HG03196 (cell line): ENCODE measurements around the gene AMPD3.
"Not testable (repeated sequence)": the region's sequence is repeated elsewhere in the genome, so short reads cannot be mapped to it uniquely, and the experiment has no call there.

Experiments
- ATAC-seq: cut with Tn5 transposase; IDR thresholded peaks from one replicate; pipeline ENCODE4 v1.9.1; 2021; ENCODE audit not compliant: unreplicated experiment

The AMPD3 gene

DNA sequence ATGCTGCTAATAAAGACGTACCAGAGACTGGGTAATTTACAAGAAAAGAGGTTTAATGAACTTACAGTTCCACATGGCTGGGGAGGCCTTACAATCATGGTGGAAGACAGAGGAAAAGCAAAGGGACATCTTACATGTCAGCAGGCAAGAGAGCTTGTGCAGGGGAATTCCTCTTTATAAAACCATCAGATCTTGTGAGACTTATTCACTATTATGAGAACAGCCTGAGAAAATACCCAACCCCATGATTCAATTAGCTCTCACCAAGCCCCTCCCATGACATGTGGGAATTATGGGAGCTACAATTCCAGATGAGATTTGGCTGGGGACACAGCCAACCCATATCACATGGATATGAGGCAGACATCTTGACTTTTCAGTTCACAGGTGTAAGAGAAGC, 18.4 kb upstream of the AMPD3 start:
- ATAC-seq = not testable (repeated sequence)

DNA sequence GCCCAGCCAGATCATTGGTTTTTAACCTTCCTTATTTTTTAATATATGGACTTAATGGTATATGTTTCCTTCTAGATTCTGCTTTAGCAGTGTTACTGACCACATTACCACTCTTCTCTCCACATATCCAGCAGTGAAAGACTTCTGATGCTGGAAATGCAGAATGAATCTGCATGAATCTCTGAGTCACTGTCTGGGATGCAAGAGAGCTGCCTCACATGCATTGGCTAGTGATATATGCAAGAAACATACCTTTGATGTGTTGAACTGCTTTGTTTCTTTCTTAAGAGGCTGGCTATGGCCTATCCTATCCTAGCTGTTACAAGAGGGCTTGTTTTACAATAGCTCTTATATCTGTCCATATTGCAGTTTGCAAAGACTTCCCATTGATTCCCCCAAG, 16.6 kb upstream of the AMPD3 start:
- no peak for ATAC-seq

DNA sequence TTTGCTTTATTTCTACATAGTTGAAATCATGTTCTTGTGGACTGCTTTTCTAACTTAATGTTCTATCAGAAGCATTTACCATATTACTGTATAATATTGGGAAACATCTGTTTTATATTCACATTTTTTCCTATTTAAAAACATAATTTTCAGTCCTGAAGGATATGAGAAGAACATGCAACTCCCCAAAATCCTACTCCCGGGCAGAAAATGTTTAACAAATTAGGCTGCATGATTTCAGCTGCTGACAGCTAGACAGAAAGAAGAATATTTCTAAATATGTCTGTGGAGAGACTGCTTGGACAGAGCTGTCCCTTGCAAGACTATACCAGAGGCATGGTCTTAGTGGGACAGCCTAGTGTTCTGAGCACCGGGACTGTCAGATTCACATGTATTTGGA, 15.7 kb upstream of the AMPD3 start:
- no peak for ATAC-seq

DNA sequence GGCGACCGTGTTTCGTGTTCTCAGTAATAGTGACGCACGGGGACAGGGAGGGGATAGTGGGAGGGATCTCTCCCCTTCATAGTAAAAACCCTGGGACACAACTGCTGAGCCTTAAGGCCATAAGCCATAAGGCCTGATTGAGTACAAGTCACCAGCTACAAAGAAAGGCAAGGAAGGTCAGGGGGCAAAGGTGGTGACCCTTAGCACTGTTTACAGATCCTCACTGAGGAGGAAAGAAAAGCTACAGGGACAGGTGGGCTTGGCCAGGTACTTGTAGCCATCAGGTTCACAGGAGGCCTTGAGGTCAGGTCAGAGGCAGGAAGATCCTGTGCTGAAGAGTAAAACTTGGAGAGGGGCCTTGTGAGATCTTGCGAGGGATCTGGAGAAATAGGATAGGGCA, 15.1 kb upstream of the AMPD3 start:
- ATAC-seq = no peak

DNA sequence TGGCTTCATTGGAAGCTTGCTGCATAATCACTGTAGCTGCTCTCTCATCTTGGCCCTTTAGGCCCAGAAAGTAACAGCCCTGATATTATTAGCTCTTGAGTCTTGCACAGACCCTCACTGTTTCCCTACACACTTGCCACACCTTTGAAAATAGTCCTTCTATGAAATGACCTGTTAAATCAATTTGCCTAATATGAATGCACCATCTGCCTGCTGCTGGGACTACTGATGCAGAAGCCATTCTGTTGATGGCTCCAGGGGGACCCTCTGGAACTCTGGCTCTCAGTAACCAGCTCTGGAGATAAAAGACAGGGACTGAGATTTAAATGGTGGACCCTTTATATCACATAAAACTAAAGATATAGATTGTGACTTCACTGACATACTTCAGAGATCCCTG, 14.7 kb upstream of the AMPD3 start:
- no peak for ATAC-seq

DNA sequence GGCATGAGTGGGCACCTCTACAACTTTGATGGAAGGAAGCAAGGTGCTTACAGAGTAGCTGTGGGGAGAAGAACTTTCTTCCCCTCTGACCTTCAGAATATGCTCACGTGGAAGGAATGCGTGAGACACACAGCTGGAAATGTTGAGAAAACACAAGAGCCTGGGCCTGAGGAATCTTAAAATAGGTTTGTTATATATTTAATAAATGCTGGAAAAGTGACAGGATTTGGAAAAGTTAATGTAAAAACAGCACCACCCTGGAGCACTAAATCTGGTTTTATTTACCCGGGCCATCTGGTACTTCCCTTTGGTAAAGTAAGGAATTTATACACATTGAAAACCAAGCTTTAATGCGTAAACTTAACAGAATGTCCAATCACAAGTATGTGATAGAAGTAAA, 14.0 kb upstream of the AMPD3 start:
- ATAC-seq = no peak

DNA sequence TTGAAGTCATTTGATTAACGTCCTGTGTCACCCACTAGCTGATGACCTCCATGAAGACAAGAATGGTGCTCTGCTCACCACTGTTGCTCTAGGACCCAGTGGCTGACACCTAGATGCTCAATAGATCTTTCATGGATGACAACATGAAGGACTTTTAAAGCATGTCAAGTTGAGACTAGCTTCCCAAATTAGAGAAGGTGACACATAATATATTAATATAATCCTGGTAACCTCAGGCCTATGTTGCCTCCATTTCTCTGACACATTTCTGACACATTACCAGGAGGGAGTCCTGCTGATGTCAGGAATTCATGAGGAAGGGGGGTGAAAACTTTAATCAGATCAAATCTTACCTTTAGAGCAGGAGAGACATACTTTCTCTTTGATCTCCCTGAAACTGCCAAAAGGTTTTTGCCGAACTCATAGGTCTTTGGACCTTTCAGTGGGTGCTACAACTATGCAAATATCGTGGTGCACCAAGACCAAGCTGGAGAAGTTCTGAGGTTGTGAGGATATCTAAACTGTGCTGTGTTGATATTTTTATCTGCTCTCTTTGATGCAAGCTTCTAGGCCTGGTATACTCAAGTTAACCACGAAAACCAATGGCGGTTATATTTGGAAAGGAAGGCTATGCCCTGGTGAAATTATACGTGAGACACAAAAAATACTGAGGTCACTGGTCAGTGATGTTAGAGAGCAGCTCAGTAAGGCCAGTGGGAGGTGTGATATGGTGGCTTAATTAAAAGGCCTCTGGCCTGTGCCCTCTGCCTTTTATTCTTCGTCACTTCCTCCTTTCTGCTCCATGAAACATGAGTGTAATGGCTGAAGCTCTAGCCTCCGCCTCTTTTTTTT, 13.2 kb upstream of the AMPD3 start:
- ATAC-seq = peak; percentile 89

DNA sequence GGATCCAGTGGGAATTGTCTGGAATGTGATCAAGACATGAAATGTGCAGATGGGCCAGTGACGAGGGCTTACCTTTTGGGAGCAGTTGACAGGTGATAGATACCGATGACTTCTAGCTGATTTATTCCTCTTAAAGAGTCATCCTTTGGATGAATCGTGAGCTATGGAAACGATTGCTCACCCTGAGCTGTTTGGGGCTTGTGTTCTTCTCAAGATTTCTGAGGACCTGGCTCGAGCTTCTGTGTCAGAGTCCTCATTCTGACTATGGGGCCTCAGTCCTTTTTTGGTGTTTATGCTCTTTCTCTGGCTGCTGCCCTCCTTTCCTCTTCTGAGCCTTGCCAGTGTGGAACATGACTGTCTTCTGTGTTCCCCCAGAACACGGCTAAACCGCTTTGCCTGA, 11.9 kb upstream of the AMPD3 start:
- no peak for ATAC-seq

DNA sequence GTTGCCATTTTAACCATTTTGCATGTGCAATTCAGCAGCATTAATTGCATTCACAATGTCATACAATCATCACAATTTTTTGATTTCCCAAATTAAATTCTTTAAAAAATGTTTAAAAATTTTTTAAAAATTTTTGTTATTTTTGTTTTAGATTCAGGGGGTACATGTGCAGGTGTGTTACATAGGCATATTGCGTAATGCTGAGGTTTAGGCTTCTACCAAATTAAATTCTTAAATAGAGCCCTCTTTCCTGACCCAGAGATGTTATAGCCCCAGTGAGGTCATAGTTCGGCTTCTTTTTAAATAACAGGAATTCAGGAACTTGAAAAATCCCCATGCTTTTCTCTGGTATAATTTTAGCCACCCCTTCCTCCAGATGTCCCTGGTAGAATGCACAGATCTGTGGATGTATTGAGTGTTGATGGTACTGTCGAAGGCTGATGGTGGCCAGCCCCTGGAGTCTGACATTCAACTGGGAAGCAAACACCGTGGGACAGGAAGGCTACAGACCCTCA, 11.3 kb upstream of the AMPD3 start:
- no peak for ATAC-seq

DNA sequence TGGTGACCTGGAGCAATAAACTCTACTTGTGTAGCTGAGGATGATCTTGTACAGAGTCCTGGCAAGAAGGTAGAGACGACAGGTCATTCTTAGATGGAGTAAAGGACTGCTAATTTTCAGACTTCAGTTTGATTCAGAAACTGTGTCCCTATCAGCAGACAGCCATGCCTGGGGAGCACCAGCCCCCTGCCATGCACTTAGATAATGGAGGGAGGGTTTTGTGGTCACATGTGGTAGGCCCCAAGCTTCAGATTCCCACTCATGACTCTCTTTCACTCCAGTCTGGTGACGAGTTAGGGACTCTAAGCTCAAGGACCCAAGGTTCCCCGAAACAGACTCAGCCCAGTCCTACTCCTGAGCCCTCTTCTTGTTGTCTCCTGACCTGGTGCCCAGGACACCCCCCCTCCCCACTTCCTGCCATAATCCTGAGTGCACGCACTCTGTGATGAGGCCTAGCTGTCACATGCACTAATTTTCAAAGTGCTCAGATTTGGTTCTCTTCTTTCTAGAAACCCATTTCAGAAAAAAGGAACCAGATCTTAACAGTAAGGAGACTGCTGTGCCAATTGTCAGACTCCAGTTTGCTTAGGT, 10.2 kb upstream of the AMPD3 start:
- no peak for ATAC-seq

DNA sequence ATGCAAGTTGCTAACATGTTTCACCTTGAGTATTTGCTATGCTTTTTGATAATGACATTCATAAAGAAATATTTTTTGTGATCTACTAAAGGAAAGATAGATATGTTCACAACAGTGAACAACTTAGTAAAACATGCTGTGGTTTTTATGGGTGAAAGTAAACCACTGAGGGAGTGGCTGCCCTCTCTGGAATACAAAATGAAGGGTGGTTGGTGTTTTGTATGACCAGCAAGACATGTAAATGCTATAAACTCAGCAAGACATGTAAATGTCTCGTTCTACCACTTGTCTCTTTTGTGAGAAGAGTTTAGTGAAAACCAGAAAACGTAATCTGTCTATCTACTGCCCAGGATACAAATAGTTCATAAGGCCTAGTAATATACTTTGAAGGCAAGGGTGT, 7.6 kb upstream of the AMPD3 start:
- ATAC-seq = no peak

DNA sequence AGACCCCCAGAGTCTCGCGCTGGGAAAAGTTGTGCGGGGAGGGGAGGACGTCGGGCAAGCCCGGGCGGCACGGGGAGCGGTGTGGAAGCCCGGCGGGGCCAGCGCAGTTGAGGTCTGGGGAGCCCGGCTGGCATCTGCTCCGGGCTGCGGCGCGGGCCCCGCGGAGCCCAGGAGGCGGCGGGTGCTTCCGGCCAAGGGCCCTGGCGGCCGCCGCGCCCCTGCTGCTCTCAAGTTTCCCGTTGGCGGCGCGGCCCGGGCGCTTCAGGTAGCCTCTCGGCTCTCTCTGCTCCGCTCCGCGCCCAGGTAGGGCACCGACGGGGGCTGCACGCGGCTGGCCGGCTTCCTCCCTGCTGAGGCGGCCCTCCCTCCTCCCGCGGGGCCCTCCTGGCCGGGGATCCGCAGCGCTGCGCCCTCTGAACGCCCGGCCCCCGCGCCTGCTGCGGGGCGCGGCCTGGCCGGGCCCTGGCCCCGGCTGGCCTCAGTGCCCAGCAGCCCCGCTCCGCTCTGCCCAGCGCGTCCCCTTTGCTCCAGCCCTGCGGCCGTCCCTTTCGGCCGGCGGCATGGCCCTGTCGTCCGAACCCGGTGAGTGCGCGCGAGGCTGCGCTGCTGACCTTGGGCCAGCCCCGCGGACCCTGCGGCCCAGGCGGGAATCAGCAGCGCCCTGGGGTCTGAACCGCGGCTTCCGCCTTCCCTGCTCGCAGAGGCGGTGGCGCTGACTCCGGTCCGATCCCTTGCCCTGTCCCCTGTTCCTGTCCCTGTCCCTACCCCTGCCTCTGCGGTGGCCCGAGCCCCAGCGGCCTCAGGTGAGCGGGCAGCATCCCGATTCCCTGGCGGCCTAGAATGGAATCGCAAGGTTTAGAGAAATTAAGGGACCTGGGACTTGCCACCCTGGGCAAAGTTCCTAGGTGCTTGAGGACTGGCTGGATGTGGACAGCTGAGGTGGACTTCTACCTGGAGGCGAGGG, 4.3 kb upstream of the AMPD3 start:
- no peak for ATAC-seq

DNA sequence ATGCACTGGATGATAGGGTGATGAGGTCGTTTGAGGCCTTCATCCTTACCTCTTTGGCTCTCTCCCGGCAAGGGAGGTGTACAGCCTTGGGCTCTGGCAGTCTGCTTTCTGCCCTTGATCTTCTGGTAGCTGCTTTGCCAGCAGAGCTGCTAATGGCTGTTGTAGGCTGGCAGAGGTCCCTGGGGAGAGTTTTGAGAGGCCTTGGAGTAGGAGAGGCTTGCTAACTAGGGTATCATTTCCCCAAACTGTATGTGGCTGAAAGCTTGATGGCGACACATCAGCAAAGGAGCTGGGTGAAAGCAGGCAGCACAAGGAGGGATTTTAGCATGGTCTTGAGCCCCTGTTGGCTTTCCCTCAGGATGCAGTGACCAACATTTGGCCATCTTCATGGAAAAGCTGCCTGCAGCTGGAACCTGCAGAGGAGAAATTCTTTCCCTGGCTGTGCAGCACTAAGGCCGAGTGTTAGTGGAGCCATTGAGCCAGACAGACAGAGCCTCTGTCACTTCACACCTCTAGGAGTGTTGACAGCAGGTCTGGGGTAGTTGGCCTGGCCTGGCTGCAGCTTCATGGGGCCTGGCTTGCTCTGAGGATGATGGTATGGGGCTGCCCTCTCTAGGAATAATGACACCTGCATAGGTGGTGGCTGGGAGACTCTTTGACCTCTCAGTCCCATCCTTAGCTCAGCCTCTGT, 3.5 kb upstream of the AMPD3 start:
- ATAC-seq = no peak

DNA sequence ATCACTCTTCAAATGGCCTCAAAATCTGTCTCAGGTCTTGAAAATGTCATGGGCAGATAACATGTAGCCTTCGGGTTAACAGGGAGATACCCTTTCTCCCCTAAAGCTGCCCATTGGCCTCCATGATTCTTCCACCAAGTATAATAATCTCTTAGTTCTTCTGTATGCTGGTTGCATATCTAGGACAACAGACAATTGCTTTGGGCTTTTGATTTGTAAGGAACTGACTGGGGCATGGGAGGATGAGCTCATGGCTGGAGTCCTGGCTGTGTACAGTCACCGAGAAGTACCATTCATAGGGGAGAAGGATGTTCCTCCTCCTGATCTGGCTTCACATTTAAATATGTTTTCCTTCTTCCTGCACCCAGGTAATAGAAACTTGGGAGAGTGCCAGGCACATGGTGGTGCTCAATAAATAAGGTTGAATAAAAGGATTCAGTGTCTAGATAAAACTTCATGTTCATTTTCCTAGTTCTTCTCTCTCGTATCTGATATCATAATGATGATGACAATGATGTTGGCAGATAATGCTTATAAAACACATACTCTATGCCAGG, 2.8 kb upstream of the AMPD3 start:
- ATAC-seq = no peak

DNA sequence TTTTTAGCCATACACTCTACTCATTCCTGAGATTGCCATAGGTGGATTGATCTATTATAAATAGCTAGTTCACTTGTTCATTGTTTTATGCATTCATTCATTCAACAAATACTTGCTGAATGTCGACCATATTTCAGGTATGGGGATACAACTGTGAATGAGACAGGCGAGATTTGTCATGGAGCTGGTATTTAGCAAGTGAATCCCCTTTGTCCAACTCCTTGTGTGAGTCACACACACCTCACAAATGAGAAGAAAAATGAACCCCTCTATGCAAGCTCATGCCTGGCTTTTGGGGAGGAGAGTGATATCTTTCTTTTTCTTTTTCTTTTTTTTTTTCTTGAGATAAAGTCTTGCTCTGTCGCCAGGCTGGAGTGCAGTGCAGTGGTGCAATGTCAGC, 1.8 kb upstream of the AMPD3 start:
- no peak for ATAC-seq

DNA sequence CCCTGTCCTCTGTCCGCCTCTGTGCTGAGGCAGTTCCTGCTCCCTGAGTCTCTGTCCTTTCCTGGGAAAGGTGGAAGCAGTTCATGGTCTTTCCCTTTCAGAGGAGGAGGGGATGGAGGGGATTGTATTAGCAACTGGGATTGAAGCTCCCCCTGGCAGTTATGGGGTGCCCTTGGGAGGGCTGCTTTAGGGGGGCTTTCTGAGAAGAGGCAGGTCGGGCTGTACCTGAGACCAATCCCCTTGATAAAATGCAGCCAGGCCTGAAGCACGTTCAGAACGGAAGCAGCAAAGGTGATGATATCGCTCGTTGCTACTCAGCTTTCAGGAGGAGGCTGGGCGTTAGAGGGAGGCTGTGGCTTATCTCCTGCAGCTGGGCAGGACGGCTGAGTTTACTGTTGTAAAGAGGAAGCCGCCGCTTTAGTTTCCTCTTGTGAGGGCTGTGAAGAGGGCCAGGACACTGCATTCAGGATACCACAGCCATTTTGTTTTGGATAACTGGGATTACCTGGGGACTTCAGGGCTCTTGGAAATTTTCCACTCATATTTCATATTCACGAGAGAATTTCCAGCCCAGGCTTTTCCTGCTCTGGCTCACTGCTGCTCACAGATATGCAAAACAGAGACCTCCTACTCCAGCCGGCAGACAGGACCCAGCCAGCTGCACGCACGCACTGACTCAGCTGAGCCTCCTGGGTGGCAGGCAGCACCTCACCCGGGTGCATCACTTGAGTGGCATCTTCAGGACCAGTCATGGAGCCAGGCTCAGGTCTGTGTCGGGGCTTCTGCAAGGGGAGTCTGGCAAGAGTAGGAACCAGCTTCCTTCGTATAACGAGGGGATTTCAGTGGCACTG, 798 bp downstream of the AMPD3 start:
- peak; percentile 52 for ATAC-seq

DNA sequence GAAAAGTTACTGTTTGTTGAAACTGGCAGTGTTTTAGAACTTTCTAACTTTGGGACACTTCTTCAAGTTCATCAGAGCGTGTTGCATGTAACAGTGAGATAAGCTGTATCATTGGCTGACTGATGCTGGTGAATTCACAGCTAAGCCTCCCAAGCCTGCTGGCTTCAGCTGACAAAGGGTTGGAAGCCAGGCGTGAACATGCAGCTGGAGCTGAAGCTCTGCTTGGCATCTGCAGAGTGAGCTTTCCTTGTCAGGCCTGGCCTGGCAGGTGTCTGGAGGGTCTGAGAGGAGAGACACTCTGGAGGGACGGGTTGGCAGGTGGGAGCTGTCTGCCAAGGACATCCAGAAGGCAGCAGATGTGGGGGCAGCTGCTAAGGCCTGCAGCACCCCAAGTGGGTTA, 1.5 kb downstream of the AMPD3 start:
- ATAC-seq = no peak

DNA sequence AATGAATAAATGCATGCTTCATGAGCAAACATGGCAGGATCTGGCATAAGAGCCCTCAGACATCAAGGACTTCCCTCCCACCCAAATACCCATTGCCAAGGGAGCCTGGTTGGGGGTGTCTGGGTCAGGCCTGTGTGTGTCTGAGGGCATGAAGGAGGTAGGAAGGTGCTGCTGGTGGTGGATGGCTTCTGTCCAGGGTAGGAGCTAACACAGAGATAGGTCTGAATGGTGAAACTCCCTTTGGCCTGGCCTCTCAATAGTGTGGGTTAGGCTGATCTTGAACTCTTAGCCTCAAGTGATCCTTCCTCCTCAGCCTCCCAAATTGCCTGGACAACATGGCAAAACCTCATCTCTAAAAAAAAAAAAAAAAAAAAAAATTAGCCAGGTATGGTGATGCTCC, 2.8 kb downstream of the AMPD3 start:
- ATAC-seq = no peak
